WTC11 (cell line): ENCODE results near the gene ZNF583. TPM values are rescaled to one million over a fixed set of nuclear protein-coding genes. Genes with fewer than 3 reads are reported as not detected.

Experiments used
- ATAC-seq: fragments of 200-7000 bp; cut with Tn5 transposase; 2 replicates; pipeline ENCODE4 v1.10.0; 2021; ENCODE audit warnings: mild to moderate bottlenecking, moderate library complexity
- Bru-seq: library from RNA; stranded (reverse); fragments of 400-500 nt; gene quantifications from one replicate; lab custom pipeline; 2021; lab: Mats Ljungman, UMichigan
- CTCF ChIA-PET: fragments of 300-600 bp; sonication (Branson Sonifier 250); formaldehyde crosslinking; loops from one replicate; lab custom pipeline; 2021; ENCODE audit warnings: antibody characterized with exemption; lab: Charles Lee
- POLR2A ChIA-PET: fragments of 350-600 bp; sonication (Branson Sonifier 250); formaldehyde crosslinking; loops from one replicate; lab custom pipeline; 2021; ENCODE audit warnings: antibody characterized with exemption; lab: Charles Lee
- DNase-seq: peaks from one replicate; pipeline ENCODE4 v3.0.0; 2021; ENCODE audit warnings: low spot score
- H3K27ac Mint-ChIP-seq: 2 replicates; pipeline ENCODE4 v1.8.0; 2021; ENCODE audit warnings: mixed read lengths
- H3K27me3 Mint-ChIP-seq: 2 replicates; pipeline ENCODE4 v1.8.0; 2021; ENCODE audit warnings: low read depth, mild to moderate bottlenecking, moderate library complexity, mixed read lengths
- H3K36me3 Mint-ChIP-seq: 2 replicates; pipeline ENCODE4 v1.8.0; 2021; ENCODE audit warnings: mixed read lengths
- H3K4me1 Mint-ChIP-seq: 2 replicates; pipeline ENCODE4 v1.8.0; 2022; ENCODE audit warnings: mixed read lengths
- H3K4me3 Mint-ChIP-seq: 2 replicates; pipeline ENCODE4 v1.8.0; 2021; ENCODE audit warnings: mild to moderate bottlenecking, moderate library complexity, mixed read lengths
- H3K9me3 Mint-ChIP-seq: 2 replicates; pipeline ENCODE4 v1.8.0; 2021; ENCODE audit warnings: mixed read lengths
- AFF4 ChIP-seq: sonication (generic); formaldehyde crosslinking; IDR thresholded peaks from 2 replicates; pipeline ENCODE4 v1.8.1; 2023; ENCODE audit warnings: mild to moderate bottlenecking, missing genetic modification reagents, borderline replicate concordance
- CBFB ChIP-seq: sonication (generic); formaldehyde crosslinking; IDR thresholded peaks from 2 replicates; pipeline ENCODE4 v1.8.1; 2022; ENCODE audit warnings: mild to moderate bottlenecking, low read depth, missing genetic modification reagents
- CDX4 ChIP-seq: fragments of 250-450 bp; sonication (Bioruptor Pico); IDR thresholded peaks from 2 replicates; pipeline ENCODE4 v1.9.0; 2021; ENCODE audit warnings: moderate library complexity, mild to moderate bottlenecking, inconsistent platforms, borderline replicate concordance
- E2F1 ChIP-seq: sonication (generic); formaldehyde crosslinking; IDR thresholded peaks from 2 replicates; pipeline ENCODE4 v1.8.0; 2022; ENCODE audit warnings: mild to moderate bottlenecking, missing genetic modification reagents
- EMX1 ChIP-seq: fragments of 250-450 bp; sonication (Bioruptor Pico); IDR thresholded peaks from 2 replicates; pipeline ENCODE4 v1.8.0; 2021; ENCODE audit warnings: mild to moderate bottlenecking
- ESRRA ChIP-seq: sonication (generic); formaldehyde crosslinking; IDR thresholded peaks from 2 replicates; pipeline ENCODE4 v1.8.1; 2022; ENCODE audit warnings: mild to moderate bottlenecking, missing genetic modification reagents, borderline replicate concordance
- FOXP1 ChIP-seq: sonication (generic); formaldehyde crosslinking; IDR thresholded peaks from 2 replicates; pipeline ENCODE4 v1.8.0; 2022; ENCODE audit warnings: missing genetic modification reagents, mild to moderate bottlenecking, moderate library complexity, borderline replicate concordance
- GRHL2 ChIP-seq: fragments of 250-450 bp; sonication (Bioruptor Pico); IDR thresholded peaks from 2 replicates; pipeline ENCODE4 v1.8.0; 2022; ENCODE audit warnings: mild to moderate bottlenecking, moderate library complexity; ENCODE audit not compliant: insufficient replicate concordance, severe bottlenecking
- GTF2I ChIP-seq: fragments of 250-450 bp; sonication (Bioruptor Pico); conservative IDR thresholded peaks from 2 replicates; pipeline ENCODE4 v1.4.0; 2021; ENCODE audit warnings: mild to moderate bottlenecking
- JAZF1 ChIP-seq: fragments of 250-450 bp; sonication (Bioruptor Pico); IDR thresholded peaks from 2 replicates; pipeline ENCODE4 v1.9.0; 2021; ENCODE audit warnings: moderate library complexity, mild to moderate bottlenecking, inconsistent platforms
- KAT7 ChIP-seq: sonication (generic); formaldehyde crosslinking; IDR thresholded peaks from 2 replicates; pipeline ENCODE4 v1.8.1; 2023; ENCODE audit warnings: missing genetic modification reagents, mild to moderate bottlenecking, borderline replicate concordance
- MAX ChIP-seq: sonication (generic); formaldehyde crosslinking; IDR thresholded peaks from 2 replicates; pipeline ENCODE4 v1.8.0; 2022; ENCODE audit warnings: mild to moderate bottlenecking, missing genetic modification reagents
- NFATC4 ChIP-seq: fragments of 250-450 bp; sonication (Bioruptor Pico); IDR thresholded peaks from 2 replicates; pipeline ENCODE4 v1.9.0; 2021; ENCODE audit warnings: mild to moderate bottlenecking
- NFYB ChIP-seq: sonication (generic); formaldehyde crosslinking; conservative IDR thresholded peaks from 2 replicates; pipeline ENCODE4 v1.8.0; 2022; ENCODE audit warnings: low read depth, missing genetic modification reagents
- NR1H2 ChIP-seq: sonication (generic); formaldehyde crosslinking; IDR thresholded peaks from 2 replicates; pipeline ENCODE4 v1.9.0; 2021; ENCODE audit warnings: mild to moderate bottlenecking, moderate library complexity, missing genetic modification reagents
- PRRX2 ChIP-seq: fragments of 250-450 bp; sonication (Bioruptor Pico); IDR thresholded peaks from 2 replicates; pipeline ENCODE4 v1.8.0; 2021; ENCODE audit warnings: mild to moderate bottlenecking
- SMAD3 ChIP-seq: sonication (generic); formaldehyde crosslinking; IDR thresholded peaks from 2 replicates; pipeline ENCODE4 v1.8.0; 2022; ENCODE audit warnings: missing genetic modification reagents, mild to moderate bottlenecking, borderline replicate concordance
- SP1 ChIP-seq: sonication (generic); formaldehyde crosslinking; conservative IDR thresholded peaks from 2 replicates; pipeline ENCODE4 v1.8.1; 2022; ENCODE audit warnings: missing genetic modification reagents
- TEAD1 ChIP-seq: sonication (generic); formaldehyde crosslinking; IDR thresholded peaks from 2 replicates; pipeline ENCODE4 v1.8.0; 2022; ENCODE audit warnings: mild to moderate bottlenecking, missing genetic modification reagents
- ZMAT4 ChIP-seq: fragments of 250-450 bp; sonication (Bioruptor Pico); IDR thresholded peaks from 2 replicates; pipeline ENCODE4 v1.9.0; 2021; ENCODE audit warnings: mild to moderate bottlenecking
- ZNF138 ChIP-seq: sonication (generic); formaldehyde crosslinking; conservative IDR thresholded peaks from 2 replicates; pipeline ENCODE4 v1.8.1; 2022; ENCODE audit warnings: mild to moderate bottlenecking, moderate library complexity, missing genetic modification reagents
- ZNF232 ChIP-seq: sonication (generic); formaldehyde crosslinking; IDR thresholded peaks from 2 replicates; pipeline ENCODE4 v1.8.0; 2022; ENCODE audit warnings: mild to moderate bottlenecking, missing genetic modification reagents
- ZNF263 ChIP-seq: sonication (generic); formaldehyde crosslinking; IDR thresholded peaks from 2 replicates; pipeline ENCODE4 v1.8.1; 2022; ENCODE audit warnings: low read depth, mild to moderate bottlenecking, moderate library complexity, missing genetic modification reagents
- ZNF396 ChIP-seq: fragments of 250-450 bp; sonication (Bioruptor Pico); IDR thresholded peaks from 2 replicates; pipeline ENCODE4 v1.8.0; 2021; ENCODE audit warnings: mild to moderate bottlenecking, moderate library complexity, borderline replicate concordance
- ZNF512 ChIP-seq: sonication (generic); formaldehyde crosslinking; IDR thresholded peaks from 2 replicates; pipeline ENCODE4 v1.8.1; 2022; ENCODE audit warnings: missing genetic modification reagents, borderline replicate concordance
- ZNF671 ChIP-seq: fragments of 250-450 bp; sonication (Bioruptor Pico); IDR thresholded peaks from 2 replicates; pipeline ENCODE4 v1.8.0; 2021; ENCODE audit warnings: mild to moderate bottlenecking
- ZSCAN18 ChIP-seq: fragments of 250-450 bp; sonication (Bioruptor Pico); IDR thresholded peaks from 2 replicates; pipeline ENCODE4 v2.1.2; 2022; ENCODE audit warnings: mild to moderate bottlenecking, moderate library complexity
- long read RNA-seq, 3 experiments: library from RNA in 1 of 3; library from capped mRNA in 1 of 3; library from polyadenylated mRNA in 1 of 3; unstranded in 2 of 3; stranded (forward) in 1 of 3; transcript quantifications; one replicate each; pipeline ENCODE4 v2.0.0, GENCODE V29; 2021
- total RNA-seq: library from RNA; stranded (reverse); gene quantifications from 3 replicates; pipeline ENCODE4 v1.2.3, GENCODE V29; 2021

Gene ZNF583
- total RNA-seq, result 1.1 to 2.3 TPM (median 1.6 TPM) in 3 replicates
- Bru-seq, nascent RNA, result percentile 55 among the genes with signal in this experiment
- long read RNA-seq, experiment 1, full-length matches to known transcripts, result 8 of 9 reads
- long read RNA-seq, experiment 1, partial matches to known transcripts, result 1 of 9 reads
- long read RNA-seq, experiment 1, other reads (novel, unspliced or antisense), result 0 of 9 reads
- long read RNA-seq, experiment 2, partial matches to known transcripts, result 0 of 5 reads
- long read RNA-seq, experiment 2, other reads (novel, unspliced or antisense), result 5 of 5 reads
- long read RNA-seq, experiment 3, full-length matches to known transcripts, result 1 of 2 reads
- long read RNA-seq, experiment 3, partial matches to known transcripts, result 0 of 2 reads
- long read RNA-seq, experiment 3, other reads (novel, unspliced or antisense), result 1 of 2 reads

GRCh38 chr19:56403764-56404704 is at the start of gene ZNF583:
ZNF583 (plus strand) TSS chr19:56404332; CDS start chr19:56407115, 2,783 bp downstream.
- Mint-ChIP-seq H3K36me3 (peaks cover 54% of the 10 kb centered on the region), H3K27ac (no peak within 1 kb of the TSS), H3K9me3 (peaks cover 63% of the 10 kb centered on the region), H3K4me3 (peak within 1 kb of the TSS; percentile 90), H3K4me1 (peaks cover 25% of the 10 kb centered on the region), H3K27me3 (no peaks in the 10 kb centered on the region)
- ChIA-PET POLR2A (no interaction called here), CTCF (interaction anchor here (0.9 to 1.1 kb wide), 3 partner anchors 70 to 338 kb away, joined by 3 read pairs; no protein-coding TSS in a partner anchor)
- ATAC-seq, result peak; percentile 93
- DNase-seq, result peak; percentile 85
- TF ChIP-seq ZMAT4 (no peak), ZNF396 (CRISPR knock-in tag) (no peak), ZNF671 (CRISPR knock-in tag) (no peak), ZNF512 (CRISPR knock-in tag) (no peak), JAZF1 (CRISPR knock-in tag) (no peak), E2F1 (CRISPR knock-in tag) (no peak), SP1 (CRISPR knock-in tag) (0 out of 2 replicates have a peak, but pooled peaks have one; percentile 40), KAT7 (CRISPR knock-in tag) (no peak), ZSCAN18 (no peak), CBFB (CRISPR knock-in tag) (no peak), AFF4 (CRISPR knock-in tag) (no peak), PRRX2 (no peak), ZNF138 (CRISPR knock-in tag) (no peak), FOXP1 (CRISPR knock-in tag) (0 out of 2 replicates have a peak, but pooled peaks have one; percentile 42), ZNF232 (CRISPR knock-in tag) (no peak), GRHL2 (CRISPR knock-in tag) (no peak), NFATC4 (CRISPR knock-in tag) (no peak), ESRRA (CRISPR knock-in tag) (no peak), ZNF263 (CRISPR knock-in tag) (no peak), MAX (peak; percentile 54; the same call in 1 of the 2 replicates), TEAD1 (CRISPR knock-in tag) (no peak), SMAD3 (CRISPR knock-in tag) (no peak), NFYB (CRISPR knock-in tag) (no peak), NR1H2 (CRISPR knock-in tag) (no peak), GTF2I (CRISPR knock-in tag) (no peak), EMX1 (CRISPR knock-in tag) (no peak), CDX4 (CRISPR knock-in tag) (no peak)
